ENCODE results near the gene FILIP1L. TPM values are rescaled to one million over a fixed set of nuclear protein-coding genes. Genes with fewer than 3 reads are reported as not detected.

Gene FILIP1L
- total and polyA plus RNA-seq, 2 of the 8 experiments (the other 6 are each of a cell fraction or from before 2014, with no cell fraction given), result 0.06 to 0.09 TPM

DNA sequence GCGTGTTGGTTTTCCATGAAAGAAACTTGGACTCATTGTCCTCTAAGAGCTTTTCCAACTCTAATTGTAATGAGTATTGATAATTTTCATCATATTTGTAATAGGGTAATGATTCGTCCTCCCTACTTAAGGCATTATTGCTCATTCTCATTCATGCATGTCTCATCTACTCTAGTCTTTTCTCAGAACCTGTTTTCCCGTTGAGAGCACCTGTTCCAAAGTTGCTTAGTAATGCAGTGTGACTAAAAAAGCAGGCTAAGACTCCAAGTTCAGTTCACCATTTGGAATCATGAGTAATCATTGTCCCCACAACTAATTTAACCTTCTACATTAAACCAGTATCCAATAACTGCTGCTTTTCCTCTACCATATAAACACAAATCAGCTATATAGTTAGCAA lies 84.0 kb downstream of the FILIP1L start (continued):
- TF ChIP-seq KDM1A (IDR thresholded peaks at IDR 0.05; ENCODE audit: borderline replicate concordance, low read length) (no peak), TAF7 (optimal IDR thresholded peaks at IDR 0.05; ENCODE audit: borderline replicate concordance, low read depth, low read length) (no peak), RBBP5 (IDR thresholded peaks at IDR 0.05; ENCODE audit: borderline replicate concordance, low read depth, low read length) (no peak), USF2 (IDR thresholded peaks at IDR 0.05; ENCODE audit: low read length) (no peak)
- TF ChIP-seq, protein P1, sequence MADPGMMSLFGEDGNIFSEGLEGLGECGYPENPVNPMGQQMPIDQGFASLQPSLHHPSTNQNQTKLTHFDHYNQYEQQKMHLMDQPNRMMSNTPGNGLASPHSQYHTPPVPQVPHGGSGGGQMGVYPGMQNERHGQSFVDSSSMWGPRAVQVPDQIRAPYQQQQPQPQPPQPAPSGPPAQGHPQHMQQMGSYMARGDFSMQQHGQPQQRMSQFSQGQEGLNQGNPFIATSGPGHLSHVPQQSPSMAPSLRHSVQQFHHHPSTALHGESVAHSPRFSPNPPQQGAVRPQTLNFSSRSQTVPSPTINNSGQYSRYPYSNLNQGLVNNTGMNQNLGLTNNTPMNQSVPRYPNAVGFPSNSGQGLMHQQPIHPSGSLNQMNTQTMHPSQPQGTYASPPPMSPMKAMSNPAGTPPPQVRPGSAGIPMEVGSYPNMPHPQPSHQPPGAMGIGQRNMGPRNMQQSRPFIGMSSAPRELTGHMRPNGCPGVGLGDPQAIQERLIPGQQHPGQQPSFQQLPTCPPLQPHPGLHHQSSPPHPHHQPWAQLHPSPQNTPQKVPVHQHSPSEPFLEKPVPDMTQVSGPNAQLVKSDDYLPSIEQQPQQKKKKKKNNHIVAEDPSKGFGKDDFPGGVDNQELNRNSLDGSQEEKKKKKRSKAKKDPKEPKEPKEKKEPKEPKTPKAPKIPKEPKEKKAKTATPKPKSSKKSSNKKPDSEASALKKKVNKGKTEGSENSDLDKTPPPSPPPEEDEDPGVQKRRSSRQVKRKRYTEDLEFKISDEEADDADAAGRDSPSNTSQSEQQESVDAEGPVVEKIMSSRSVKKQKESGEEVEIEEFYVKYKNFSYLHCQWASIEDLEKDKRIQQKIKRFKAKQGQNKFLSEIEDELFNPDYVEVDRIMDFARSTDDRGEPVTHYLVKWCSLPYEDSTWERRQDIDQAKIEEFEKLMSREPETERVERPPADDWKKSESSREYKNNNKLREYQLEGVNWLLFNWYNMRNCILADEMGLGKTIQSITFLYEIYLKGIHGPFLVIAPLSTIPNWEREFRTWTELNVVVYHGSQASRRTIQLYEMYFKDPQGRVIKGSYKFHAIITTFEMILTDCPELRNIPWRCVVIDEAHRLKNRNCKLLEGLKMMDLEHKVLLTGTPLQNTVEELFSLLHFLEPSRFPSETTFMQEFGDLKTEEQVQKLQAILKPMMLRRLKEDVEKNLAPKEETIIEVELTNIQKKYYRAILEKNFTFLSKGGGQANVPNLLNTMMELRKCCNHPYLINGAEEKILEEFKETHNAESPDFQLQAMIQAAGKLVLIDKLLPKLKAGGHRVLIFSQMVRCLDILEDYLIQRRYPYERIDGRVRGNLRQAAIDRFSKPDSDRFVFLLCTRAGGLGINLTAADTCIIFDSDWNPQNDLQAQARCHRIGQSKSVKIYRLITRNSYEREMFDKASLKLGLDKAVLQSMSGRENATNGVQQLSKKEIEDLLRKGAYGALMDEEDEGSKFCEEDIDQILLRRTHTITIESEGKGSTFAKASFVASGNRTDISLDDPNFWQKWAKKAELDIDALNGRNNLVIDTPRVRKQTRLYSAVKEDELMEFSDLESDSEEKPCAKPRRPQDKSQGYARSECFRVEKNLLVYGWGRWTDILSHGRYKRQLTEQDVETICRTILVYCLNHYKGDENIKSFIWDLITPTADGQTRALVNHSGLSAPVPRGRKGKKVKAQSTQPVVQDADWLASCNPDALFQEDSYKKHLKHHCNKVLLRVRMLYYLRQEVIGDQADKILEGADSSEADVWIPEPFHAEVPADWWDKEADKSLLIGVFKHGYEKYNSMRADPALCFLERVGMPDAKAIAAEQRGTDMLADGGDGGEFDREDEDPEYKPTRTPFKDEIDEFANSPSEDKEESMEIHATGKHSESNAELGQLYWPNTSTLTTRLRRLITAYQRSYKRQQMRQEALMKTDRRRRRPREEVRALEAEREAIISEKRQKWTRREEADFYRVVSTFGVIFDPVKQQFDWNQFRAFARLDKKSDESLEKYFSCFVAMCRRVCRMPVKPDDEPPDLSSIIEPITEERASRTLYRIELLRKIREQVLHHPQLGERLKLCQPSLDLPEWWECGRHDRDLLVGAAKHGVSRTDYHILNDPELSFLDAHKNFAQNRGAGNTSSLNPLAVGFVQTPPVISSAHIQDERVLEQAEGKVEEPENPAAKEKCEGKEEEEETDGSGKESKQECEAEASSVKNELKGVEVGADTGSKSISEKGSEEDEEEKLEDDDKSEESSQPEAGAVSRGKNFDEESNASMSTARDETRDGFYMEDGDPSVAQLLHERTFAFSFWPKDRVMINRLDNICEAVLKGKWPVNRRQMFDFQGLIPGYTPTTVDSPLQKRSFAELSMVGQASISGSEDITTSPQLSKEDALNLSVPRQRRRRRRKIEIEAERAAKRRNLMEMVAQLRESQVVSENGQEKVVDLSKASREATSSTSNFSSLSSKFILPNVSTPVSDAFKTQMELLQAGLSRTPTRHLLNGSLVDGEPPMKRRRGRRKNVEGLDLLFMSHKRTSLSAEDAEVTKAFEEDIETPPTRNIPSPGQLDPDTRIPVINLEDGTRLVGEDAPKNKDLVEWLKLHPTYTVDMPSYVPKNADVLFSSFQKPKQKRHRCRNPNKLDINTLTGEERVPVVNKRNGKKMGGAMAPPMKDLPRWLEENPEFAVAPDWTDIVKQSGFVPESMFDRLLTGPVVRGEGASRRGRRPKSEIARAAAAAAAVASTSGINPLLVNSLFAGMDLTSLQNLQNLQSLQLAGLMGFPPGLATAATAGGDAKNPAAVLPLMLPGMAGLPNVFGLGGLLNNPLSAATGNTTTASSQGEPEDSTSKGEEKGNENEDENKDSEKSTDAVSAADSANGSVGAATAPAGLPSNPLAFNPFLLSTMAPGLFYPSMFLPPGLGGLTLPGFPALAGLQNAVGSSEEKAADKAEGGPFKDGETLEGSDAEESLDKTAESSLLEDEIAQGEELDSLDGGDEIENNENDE (IDR thresholded peaks at IDR 0.05; ENCODE audit: insufficient replicate concordance, low read length), result no peak

All from H1 (cell line).